IPS-20b (cell line): ENCODE measurements around the gene SIL1.

Experiments
- H3K27ac ChIP-seq: one replicate; pipeline ENCODE4 v1.5.1; 2013; ENCODE audit warnings: low read length
- H3K27me3 ChIP-seq: 2 replicates; pipeline ENCODE4 v1.6.1; 2013; ENCODE audit warnings: mild to moderate bottlenecking, low read length, inconsistent platforms; ENCODE audit not compliant: insufficient read depth
- H3K36me3 ChIP-seq: 2 replicates; pipeline ENCODE4 v1.6.1; 2013; ENCODE audit warnings: low read depth, mild to moderate bottlenecking, inconsistent platforms, low read length, moderate library complexity; ENCODE audit not compliant: insufficient read depth
- H3K4me1 ChIP-seq: 2 replicates; pipeline ENCODE4 v1.6.1; 2013; ENCODE audit warnings: mild to moderate bottlenecking, control low read depth, inconsistent platforms, low read length, moderate library complexity; ENCODE audit not compliant: insufficient read depth
- H3K4me3 ChIP-seq: 2 replicates; pipeline ENCODE4 v1.5.1; 2013; ENCODE audit warnings: mild to moderate bottlenecking, low read length, inconsistent platforms
- H3K9ac ChIP-seq: 2 replicates; pipeline ENCODE4 v1.6.1; 2013; ENCODE audit warnings: low read depth, mild to moderate bottlenecking, inconsistent platforms, low read length, moderate library complexity
- H3K9me3 ChIP-seq: 2 replicates; pipeline ENCODE4 v1.6.1; 2013; ENCODE audit warnings: mild to moderate bottlenecking, low read depth, low read length, inconsistent platforms; ENCODE audit not compliant: insufficient read depth

SIL1 gene

DNA sequence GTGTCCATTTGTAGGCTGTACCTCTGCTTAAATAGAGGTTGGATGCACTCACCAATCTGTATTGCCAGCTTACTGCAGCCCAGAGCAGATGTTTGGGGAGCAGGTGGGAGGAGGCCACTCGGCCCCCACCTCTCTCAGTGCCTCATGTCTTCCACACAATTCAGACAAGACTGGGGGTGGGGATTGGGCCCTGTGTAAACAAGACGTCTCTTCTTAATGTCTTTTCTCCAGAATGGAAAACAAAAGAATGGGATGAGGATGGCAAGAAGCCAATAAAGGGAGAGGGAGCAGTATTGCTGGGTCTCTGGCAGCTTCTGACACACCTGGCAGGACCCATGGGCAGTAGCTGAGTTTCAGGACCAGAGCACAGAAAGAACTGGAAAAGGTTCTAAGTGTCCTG is 64.9 kb downstream of the SIL1 start:
- Histone ChIP-seq H3K4me1 (peaks cover 3% of the 10 kb centered on the region; the same call in 1 of the 2 replicates), H3K9me3 (no peaks in the 10 kb centered on the region), H3K4me3 (no peak overlapping the region), H3K36me3 (no peaks in the 10 kb centered on the region), H3K27me3 (no peaks in the 10 kb centered on the region), H3K27ac (no peak overlapping the region), H3K9ac (no peak overlapping the region)

DNA sequence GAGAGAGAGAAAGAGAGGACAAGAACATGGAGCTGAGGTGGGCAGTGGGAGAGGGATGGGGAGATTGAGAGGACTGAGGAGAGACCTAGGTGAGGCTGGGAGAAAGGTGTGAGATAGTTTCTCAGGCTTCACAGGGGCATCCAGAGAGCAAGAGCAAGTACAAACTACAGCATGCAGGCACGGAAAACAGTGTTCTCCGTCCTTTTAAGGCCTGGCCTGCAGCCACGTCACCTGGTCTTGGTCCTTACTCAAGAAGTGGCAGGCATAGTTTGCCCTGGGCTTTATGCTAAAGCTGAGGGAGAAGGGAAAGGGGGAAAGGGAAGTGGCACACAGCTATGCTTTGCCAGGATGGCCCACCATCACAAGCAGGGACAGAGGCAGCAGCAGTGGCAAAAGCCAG is 65.7 kb downstream of the SIL1 start:
- Histone ChIP-seq H3K27ac (no peak overlapping the region), H3K4me3 (no peak overlapping the region), H3K9ac (no peak overlapping the region), H3K9me3 (no peaks in the 10 kb centered on the region), H3K4me1 (peaks cover 3% of the 10 kb centered on the region; the same call in 1 of the 2 replicates), H3K27me3 (no peaks in the 10 kb centered on the region), H3K36me3 (no peaks in the 10 kb centered on the region)

DNA sequence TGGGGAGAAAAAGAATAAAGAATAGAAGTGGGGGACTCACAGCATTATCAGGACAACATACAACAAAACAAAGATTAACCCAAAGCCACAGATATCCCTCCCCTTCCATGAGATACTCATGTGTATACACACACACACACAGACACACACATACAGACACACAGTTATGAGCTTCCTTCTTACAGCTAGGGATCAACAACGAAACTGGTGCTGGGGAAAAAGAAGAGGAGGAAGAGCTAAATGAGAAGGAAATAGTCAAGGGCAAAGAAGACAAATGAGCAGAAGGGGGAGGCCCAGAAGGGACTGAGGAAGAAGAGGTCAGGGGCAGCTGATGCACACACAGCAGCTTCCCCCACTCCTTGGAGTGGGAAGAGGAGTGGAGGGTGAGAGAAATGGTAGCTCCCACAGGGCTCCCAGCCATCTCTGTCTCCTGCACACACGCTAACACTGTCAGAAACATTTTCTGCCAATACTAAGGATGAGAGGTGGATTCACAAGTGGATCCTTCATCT is 66.2 kb downstream of the SIL1 start:
- Histone ChIP-seq H3K4me3 (no peak overlapping the region), H3K9me3 (no peaks in the 10 kb centered on the region), H3K27me3 (no peaks in the 10 kb centered on the region), H3K36me3 (no peaks in the 10 kb centered on the region), H3K9ac (no peak overlapping the region), H3K27ac (no peak overlapping the region), H3K4me1 (peaks cover 3% of the 10 kb centered on the region; the same call in 1 of the 2 replicates)

DNA sequence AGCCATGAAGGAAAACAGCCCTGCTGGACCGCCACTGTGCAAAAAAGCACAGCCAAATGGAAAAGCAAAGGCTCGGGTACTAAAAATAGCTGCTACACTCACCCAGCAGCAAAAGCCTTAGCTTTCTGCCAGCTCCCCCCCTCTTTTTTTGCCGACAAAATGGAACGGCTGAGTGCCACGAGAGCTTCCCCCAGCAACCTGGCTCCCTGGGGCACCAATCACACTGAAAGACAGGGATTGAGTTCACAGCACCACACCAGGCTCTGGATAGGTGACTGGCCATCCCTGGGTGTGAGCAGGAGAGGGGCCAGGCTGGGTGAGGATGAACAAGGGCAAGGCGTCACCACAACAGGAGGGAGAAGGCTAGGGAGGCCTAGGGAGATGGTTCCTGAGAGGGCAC is 66.7 kb downstream of the SIL1 start:
- no peaks in the 10 kb centered on the region for H3K27me3 ChIP-seq
- peaks cover 6% of the 10 kb centered on the region; the same call in 1 of the 2 replicates for H3K4me1 ChIP-seq
- no peak overlapping the region for H3K9ac ChIP-seq
- no peak overlapping the region for H3K4me3 ChIP-seq
- no peaks in the 10 kb centered on the region for H3K36me3 ChIP-seq
- H3K27ac ChIP-seq, result no peak overlapping the region
- no peaks in the 10 kb centered on the region for H3K9me3 ChIP-seq

DNA sequence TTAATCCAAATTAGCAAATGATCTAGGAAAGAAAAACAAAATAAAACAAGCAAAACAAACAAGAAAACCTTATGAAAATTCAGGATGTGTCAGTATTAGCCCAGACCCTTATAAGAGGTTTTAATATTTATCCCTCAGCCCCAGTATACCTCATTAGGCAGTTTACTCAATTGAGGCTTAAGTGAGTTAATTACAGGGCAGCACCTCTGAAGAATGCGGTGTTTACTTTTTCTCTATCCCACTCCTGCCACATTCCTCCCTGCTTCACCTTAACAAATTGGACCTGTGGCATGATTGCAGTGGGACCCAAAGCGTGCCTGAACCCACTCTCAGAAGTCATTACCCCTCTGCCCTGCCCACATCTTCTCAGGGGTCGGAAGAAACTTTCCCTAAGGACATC is 67.1 kb downstream of the SIL1 start:
- Histone ChIP-seq H3K9ac (no peak overlapping the region), H3K4me3 (no peak overlapping the region), H3K4me1 (peaks cover 6% of the 10 kb centered on the region; the same call in 1 of the 2 replicates), H3K9me3 (no peaks in the 10 kb centered on the region), H3K27ac (no peak overlapping the region), H3K27me3 (no peaks in the 10 kb centered on the region), H3K36me3 (no peaks in the 10 kb centered on the region)

DNA sequence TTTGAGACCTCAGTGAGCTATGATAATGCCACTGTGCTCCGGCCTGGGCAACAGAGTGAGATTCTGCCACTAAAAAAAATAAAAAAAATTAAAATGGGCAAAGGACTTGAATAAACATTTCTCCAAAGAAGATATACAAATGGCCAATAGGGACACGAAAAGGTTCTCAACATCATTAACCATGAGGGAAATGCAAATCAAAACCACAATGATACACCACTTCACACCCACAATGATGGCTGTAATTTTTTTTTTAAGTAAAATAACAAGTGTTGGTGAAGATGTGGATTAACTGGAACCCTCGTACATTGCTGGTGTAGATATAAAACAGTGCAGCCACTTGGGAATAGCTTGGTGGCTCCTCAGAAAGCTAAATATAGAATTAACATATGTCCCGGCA is 68.0 kb downstream of the SIL1 start:
- Histone ChIP-seq H3K9me3 (no peaks in the 10 kb centered on the region), H3K36me3 (no peaks in the 10 kb centered on the region), H3K27ac (no peak overlapping the region), H3K9ac (no peak overlapping the region), H3K27me3 (no peaks in the 10 kb centered on the region), H3K4me3 (no peak overlapping the region), H3K4me1 (peaks cover 6% of the 10 kb centered on the region; the same call in 1 of the 2 replicates)

DNA sequence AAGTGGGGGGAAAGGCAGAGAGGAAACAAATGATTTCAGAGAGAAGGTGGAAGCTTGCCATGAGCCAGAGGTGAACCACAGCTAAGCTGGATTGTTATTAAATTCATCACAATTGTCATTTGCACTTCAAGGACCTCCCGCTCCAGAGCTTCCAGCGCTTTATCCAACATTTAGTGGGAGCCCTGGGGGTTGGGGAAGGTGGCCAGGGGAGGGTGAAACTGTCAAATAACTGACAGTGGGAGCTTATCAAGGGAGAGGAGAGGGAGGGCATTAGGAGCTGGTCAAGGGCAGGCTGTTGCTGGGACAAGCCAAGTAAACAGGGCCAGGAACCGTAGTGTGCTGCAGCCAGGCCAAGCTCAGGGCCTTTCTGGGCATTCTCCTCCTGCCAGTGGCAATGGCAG is 71.5 kb downstream of the SIL1 start:
- Histone ChIP-seq H3K36me3 (no peaks in the 10 kb centered on the region), H3K9me3 (no peaks in the 10 kb centered on the region), H3K4me1 (peaks cover 6% of the 10 kb centered on the region; the same call in 1 of the 2 replicates), H3K27me3 (no peaks in the 10 kb centered on the region), H3K9ac (no peak overlapping the region), H3K27ac (no peak overlapping the region), H3K4me3 (no peak overlapping the region)

DNA sequence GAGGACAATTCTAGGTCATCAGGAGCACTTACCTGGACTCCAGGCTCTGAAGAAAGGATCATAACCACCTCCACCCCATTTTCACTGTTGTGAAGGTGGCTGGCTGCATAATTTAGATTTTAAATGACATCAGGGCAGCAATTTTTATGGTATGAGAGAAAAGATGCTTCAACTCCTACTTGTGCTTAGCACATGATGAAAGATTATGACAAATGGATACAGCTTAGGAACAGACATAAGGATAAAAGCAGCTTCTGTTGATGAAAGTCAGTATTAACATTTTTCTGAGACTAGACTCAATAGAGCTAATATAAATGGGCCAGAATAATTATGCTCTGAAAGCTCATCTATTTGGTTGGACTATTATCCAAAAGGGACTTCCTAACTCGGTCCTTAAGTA is 72.2 kb downstream of the SIL1 start:
- Histone ChIP-seq H3K27me3 (no peaks in the 10 kb centered on the region), H3K27ac (no peak overlapping the region), H3K36me3 (no peaks in the 10 kb centered on the region), H3K9me3 (no peaks in the 10 kb centered on the region), H3K4me3 (no peak overlapping the region), H3K9ac (no peak overlapping the region), H3K4me1 (peaks cover 3% of the 10 kb centered on the region; the same call in 1 of the 2 replicates)

DNA sequence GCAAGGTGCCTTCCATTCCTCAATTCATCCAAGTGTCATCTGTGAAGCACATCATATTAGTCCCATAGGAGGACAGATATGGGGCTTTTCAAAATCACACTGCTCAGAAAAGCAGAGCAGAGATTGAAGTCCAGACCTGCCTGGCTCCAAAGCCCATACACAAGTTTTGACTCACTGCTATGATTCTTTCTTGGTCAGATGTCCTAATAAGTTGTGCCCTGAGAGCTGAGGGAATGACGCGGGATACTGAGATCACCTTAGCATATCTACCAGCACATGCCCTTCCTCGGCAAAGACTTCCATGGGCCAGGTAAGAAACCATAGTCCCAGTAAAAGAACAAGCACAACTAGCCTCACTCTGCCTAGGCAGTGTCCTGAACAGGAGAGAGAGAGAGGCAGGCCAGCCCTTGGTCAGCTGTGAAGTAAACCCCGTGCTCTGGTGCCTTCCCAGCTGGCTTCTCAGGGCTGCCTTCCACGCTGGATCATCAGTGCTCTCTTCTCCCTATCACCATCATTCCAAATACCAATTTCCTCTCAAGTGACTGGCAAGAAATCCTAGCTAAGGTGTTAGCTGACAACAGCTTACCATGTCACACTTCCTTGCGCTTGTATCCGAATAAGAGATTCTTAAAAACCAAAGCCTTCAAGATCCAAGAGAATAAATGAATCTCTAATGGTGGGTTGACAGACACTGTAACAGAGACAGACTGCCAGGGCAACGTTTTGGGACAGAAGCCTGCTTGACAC is 73.2 kb downstream of the SIL1 start:
- no peaks in the 10 kb centered on the region for H3K27me3 ChIP-seq
- H3K36me3 ChIP-seq, result no peaks in the 10 kb centered on the region
- no peaks in the 10 kb centered on the region for H3K9me3 ChIP-seq
- H3K27ac ChIP-seq, result no peak overlapping the region
- H3K9ac ChIP-seq, result no peak overlapping the region
- no peak overlapping the region for H3K4me3 ChIP-seq
- H3K4me1 ChIP-seq, result 0 out of 2 replicates have a peak, but pooled peaks cover 3% of the 10 kb centered on the region

DNA sequence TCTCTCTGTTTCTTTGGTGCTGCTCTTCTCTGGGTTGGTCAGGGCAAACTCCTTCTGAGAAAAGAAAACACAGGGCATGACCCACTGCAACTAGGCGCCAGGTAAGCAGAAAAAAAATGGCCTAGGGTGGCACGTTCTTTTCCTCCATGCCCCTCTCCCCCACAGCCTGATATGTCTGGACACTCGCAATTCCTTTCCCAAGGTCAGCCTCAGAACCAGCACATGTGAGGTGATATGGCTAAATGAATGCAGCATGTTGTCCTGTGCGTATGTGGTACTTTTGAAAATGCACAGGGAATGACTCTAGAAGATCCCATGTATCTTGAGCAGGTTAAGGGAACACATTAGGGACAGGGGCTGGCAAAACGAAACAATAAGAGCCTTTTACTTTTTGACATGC is 77.0 kb downstream of the SIL1 start:
- no peaks in the 10 kb centered on the region for H3K36me3 ChIP-seq
- no peak overlapping the region for H3K27ac ChIP-seq
- H3K9me3 ChIP-seq, result no peaks in the 10 kb centered on the region
- no peaks in the 10 kb centered on the region for H3K27me3 ChIP-seq
- no peak overlapping the region for H3K9ac ChIP-seq
- no peak overlapping the region for H3K4me3 ChIP-seq
- H3K4me1 ChIP-seq, result no peaks in the 10 kb centered on the region

DNA sequence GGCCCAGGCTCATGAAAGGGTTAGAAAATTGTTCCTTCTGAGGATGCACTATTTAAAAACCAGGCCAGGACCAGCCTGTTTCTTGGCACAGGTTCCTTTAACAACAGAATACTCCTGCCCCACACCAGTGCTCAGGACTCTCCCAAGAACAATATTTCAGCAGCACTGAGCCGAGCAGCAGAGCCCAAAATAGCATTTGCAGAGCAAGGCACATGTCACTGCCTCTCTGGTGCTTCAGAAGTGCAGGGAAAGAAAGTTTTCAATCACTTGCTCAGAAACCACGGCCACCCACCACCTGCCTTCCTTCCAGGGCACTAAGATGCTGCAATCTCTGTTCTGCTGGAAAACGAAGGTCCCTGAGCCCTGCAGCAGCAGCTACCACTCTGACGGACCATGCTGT is 77.6 kb downstream of the SIL1 start:
- Histone ChIP-seq H3K4me3 (no peak overlapping the region), H3K27me3 (no peaks in the 10 kb centered on the region), H3K9me3 (no peaks in the 10 kb centered on the region), H3K9ac (no peak overlapping the region), H3K27ac (no peak overlapping the region), H3K36me3 (no peaks in the 10 kb centered on the region), H3K4me1 (no peaks in the 10 kb centered on the region)

DNA sequence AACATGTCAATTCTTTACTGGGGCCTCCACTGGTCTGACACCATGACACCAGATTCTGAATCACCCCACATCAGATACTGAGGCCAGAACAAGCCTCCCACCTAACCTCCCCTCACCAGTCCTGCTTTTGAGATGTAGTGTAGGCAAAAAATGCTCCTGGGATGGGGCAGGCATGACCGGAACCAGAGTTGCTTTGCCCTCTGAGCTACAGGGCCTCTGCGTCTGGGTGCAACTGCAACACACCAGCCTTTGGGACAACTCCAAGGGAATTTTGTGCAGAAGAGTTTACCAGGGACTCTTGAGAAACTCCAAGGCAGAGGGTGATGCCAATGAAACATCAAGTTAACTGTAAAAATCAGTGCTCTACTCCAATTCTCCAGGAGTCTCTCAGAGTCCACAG is 79.4 kb downstream of the SIL1 start:
- no peaks in the 10 kb centered on the region for H3K4me1 ChIP-seq
- no peaks in the 10 kb centered on the region for H3K36me3 ChIP-seq
- no peaks in the 10 kb centered on the region for H3K27me3 ChIP-seq
- H3K4me3 ChIP-seq, result no peak overlapping the region
- no peak overlapping the region for H3K9ac ChIP-seq
- no peak overlapping the region for H3K27ac ChIP-seq
- H3K9me3 ChIP-seq, result no peaks in the 10 kb centered on the region
